ENCODE data around the gene NDUFB10. TPM values are rescaled to one million over a fixed set of nuclear protein-coding genes. Genes with fewer than 3 reads are reported as not detected.
"Not testable (repeated sequence)": the region's sequence is repeated elsewhere in the genome, so short reads cannot be mapped to it uniquely, and the experiment has no call there.

The NDUFB10 gene
- total RNA-seq, 1 donor from 2014 or later: 153 TPM

DNA sequence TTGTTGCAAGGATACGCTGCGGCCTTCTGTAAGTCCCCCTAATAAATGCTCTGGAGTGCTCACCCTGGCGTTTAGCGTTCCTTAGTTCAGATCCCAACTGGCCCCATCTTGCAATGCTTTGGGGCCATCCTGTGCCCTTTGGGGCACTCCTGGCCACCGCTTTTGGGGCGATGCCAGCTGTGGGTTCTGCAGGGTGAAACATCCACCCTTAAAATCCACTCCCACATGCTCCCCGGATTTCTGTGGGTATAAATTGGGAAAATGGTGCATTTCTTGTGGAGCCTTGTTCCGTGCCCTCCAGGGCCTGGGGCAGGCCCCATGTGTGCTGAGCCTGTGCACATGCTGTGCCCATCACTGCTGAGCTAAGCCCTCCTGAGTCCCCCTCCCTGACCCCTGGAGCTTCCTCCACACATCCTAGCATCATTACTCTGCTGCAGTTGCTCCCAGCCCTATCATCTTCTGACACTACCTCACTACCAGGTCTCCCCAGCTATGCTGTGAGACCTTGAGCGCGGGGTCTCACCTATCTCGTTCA, 22.3 kb upstream of the NDUFB10 start:
- no peak for FAIRE-seq
- H3K9me3 Mint-ChIP-seq (ENCODE audit: unreplicated experiment): no peaks in the 10 kb centered on the region

DNA sequence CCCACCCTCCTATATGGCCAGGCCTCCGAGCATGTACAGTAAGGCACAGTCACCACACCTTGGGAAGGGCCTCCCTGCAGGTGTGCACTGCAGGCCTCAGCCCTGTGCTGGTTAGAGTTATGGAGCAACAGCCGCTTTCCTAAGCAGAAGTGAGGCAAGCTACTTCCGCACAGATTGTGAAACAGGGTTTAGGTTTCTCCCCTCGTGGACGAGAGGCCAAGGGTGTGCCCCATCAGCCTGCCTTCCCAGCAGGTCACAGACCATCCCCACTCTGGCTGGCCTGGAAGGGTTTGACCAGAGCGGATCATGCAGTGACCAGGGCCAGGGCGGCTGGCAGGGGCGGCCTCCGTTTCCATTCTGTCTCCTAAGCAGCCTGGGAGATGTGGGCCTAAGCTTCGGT, 21.0 kb upstream of the NDUFB10 start:
- Histone ChIP-seq H3K4me2 (ENCODE audit: low read length) (no peak overlapping the region), H3K9me3 (ENCODE audit: insufficient read depth, low read depth, low read length) (no peaks in the 10 kb centered on the region), H3K27ac (ENCODE audit: low read depth, low read length) (no peak overlapping the region), H3K4me3 (ENCODE audit: insufficient read depth, low read depth, low read length) (no peak overlapping the region), H3K27me3 (ENCODE audit: insufficient read depth, low read length) (no peaks in the 10 kb centered on the region), H3K79me2 (ENCODE audit: insufficient read depth, low read length) (peaks cover 16% of the 10 kb centered on the region), H2AFZ (ENCODE audit: low read depth, low read length) (no peak overlapping the region), H4K20me1 (ENCODE audit: insufficient read depth, low read length) (peaks cover 10% of the 10 kb centered on the region), H3K36me3 (ENCODE audit: insufficient read depth, low read length) (peaks cover 10% of the 10 kb centered on the region), H3K4me1 (ENCODE audit: insufficient read depth, low read length) (peaks cover 21% of the 10 kb centered on the region), H3K9ac (ENCODE audit: low read length) (no peak overlapping the region)
- no peak overlapping the region for H3K27ac Mint-ChIP-seq (ENCODE audit: unreplicated experiment)
- no peaks in the 10 kb centered on the region for H3K9me3 Mint-ChIP-seq (ENCODE audit: unreplicated experiment)
- H3K4me1 Mint-ChIP-seq (ENCODE audit: low read depth, unreplicated experiment): peaks cover 10% of the 10 kb centered on the region
- no peak overlapping the region for H3K4me3 Mint-ChIP-seq (ENCODE audit: unreplicated experiment)
- no peaks in the 10 kb centered on the region for H3K27me3 Mint-ChIP-seq (ENCODE audit: low read depth, unreplicated experiment)
- TF ChIP-seq, protein P1, sequence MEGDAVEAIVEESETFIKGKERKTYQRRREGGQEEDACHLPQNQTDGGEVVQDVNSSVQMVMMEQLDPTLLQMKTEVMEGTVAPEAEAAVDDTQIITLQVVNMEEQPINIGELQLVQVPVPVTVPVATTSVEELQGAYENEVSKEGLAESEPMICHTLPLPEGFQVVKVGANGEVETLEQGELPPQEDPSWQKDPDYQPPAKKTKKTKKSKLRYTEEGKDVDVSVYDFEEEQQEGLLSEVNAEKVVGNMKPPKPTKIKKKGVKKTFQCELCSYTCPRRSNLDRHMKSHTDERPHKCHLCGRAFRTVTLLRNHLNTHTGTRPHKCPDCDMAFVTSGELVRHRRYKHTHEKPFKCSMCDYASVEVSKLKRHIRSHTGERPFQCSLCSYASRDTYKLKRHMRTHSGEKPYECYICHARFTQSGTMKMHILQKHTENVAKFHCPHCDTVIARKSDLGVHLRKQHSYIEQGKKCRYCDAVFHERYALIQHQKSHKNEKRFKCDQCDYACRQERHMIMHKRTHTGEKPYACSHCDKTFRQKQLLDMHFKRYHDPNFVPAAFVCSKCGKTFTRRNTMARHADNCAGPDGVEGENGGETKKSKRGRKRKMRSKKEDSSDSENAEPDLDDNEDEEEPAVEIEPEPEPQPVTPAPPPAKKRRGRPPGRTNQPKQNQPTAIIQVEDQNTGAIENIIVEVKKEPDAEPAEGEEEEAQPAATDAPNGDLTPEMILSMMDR (IDR thresholded peaks at IDR 0.05; ENCODE audit: insufficient read depth, low read depth, low read length): no peak
- no peak for TF ChIP-seq EZH2 (IDR thresholded peaks at IDR 0.05; ENCODE audit: insufficient read depth, low read length)
- peaks cover 5% of the 10 kb centered on the region for H3K36me3 Mint-ChIP-seq (ENCODE audit: low read depth, unreplicated experiment)
- DNase-seq (ENCODE audit: low read depth): no peak
- no peak for FAIRE-seq

More for the DNA sequence above, 22.3 kb upstream of the NDUFB10 start:
- H3K4me3 Mint-ChIP-seq (ENCODE audit: unreplicated experiment): no peak overlapping the region
- peaks cover 9% of the 10 kb centered on the region for H3K4me1 Mint-ChIP-seq (ENCODE audit: low read depth, unreplicated experiment)
- Histone ChIP-seq H3K9me3 (ENCODE audit: insufficient read depth, low read depth, low read length) (no peaks in the 10 kb centered on the region), H3K9ac (ENCODE audit: low read length) (no peak overlapping the region), H3K4me1 (ENCODE audit: insufficient read depth, low read length) (peaks cover 15% of the 10 kb centered on the region), H3K27ac (ENCODE audit: low read depth, low read length) (no peak overlapping the region), H3K4me2 (ENCODE audit: low read length) (no peak overlapping the region), H3K36me3 (ENCODE audit: insufficient read depth, low read length) (peaks cover 10% of the 10 kb centered on the region), H3K79me2 (ENCODE audit: insufficient read depth, low read length) (peaks cover 9% of the 10 kb centered on the region), H3K27me3 (ENCODE audit: insufficient read depth, low read length) (no peaks in the 10 kb centered on the region), H4K20me1 (ENCODE audit: insufficient read depth, low read length) (peaks cover 6% of the 10 kb centered on the region), H3K4me3 (ENCODE audit: insufficient read depth, low read depth, low read length) (no peak overlapping the region), H2AFZ (ENCODE audit: low read depth, low read length) (no peak overlapping the region)
- peaks cover 5% of the 10 kb centered on the region for H3K36me3 Mint-ChIP-seq (ENCODE audit: low read depth, unreplicated experiment)
- DNase-seq (ENCODE audit: low read depth): no peak
- no peaks in the 10 kb centered on the region for H3K27me3 Mint-ChIP-seq (ENCODE audit: low read depth, unreplicated experiment)
- no peak overlapping the region for H3K27ac Mint-ChIP-seq (ENCODE audit: unreplicated experiment)
- no peak for TF ChIP-seq EZH2 (IDR thresholded peaks at IDR 0.05; ENCODE audit: insufficient read depth, low read length)
- TF ChIP-seq, protein P1 (IDR thresholded peaks at IDR 0.05; ENCODE audit: insufficient read depth, low read depth, low read length): no peak

DNA sequence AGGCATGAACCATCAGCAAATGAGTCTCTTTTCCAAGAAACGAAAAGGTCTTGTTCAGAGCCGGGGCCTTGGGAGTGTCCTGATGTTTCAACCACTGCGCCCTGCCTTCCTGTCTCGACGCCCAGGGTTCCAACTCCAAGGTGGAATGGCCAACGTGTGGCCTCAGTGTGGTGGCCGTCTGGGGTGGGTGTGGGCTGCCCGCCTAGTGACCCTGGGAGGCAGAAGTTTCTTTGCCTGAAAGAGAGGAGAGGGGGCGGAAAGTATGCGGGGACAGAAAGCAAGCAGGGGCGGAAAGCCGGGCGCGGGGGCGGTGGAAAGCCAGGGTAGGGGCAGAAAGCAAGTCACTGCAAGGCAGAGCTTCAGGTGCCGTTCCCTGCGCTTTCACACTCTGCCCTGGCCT, 20.4 kb upstream of the NDUFB10 start:
- Mint-ChIP-seq H3K27me3 (ENCODE audit: low read depth, unreplicated experiment) (no peaks in the 10 kb centered on the region), H3K27ac (ENCODE audit: unreplicated experiment) (no peak overlapping the region), H3K36me3 (ENCODE audit: low read depth, unreplicated experiment) (peaks cover 5% of the 10 kb centered on the region), H3K4me1 (ENCODE audit: low read depth, unreplicated experiment) (peaks cover 10% of the 10 kb centered on the region), H3K4me3 (ENCODE audit: unreplicated experiment) (no peak overlapping the region), H3K9me3 (ENCODE audit: unreplicated experiment) (no peaks in the 10 kb centered on the region)
- Histone ChIP-seq H4K20me1 (ENCODE audit: insufficient read depth, low read length) (peaks cover 10% of the 10 kb centered on the region), H3K4me1 (ENCODE audit: insufficient read depth, low read length) (peaks cover 21% of the 10 kb centered on the region), H3K79me2 (ENCODE audit: insufficient read depth, low read length) (peaks cover 16% of the 10 kb centered on the region), H3K9me3 (ENCODE audit: insufficient read depth, low read depth, low read length) (no peaks in the 10 kb centered on the region), H3K27me3 (ENCODE audit: insufficient read depth, low read length) (no peaks in the 10 kb centered on the region), H3K4me2 (ENCODE audit: low read length) (no peak overlapping the region), H3K27ac (ENCODE audit: low read depth, low read length) (no peak overlapping the region), H3K9ac (ENCODE audit: low read length) (no peak overlapping the region), H3K4me3 (ENCODE audit: insufficient read depth, low read depth, low read length) (no peak overlapping the region), H2AFZ (ENCODE audit: low read depth, low read length) (no peak overlapping the region), H3K36me3 (ENCODE audit: insufficient read depth, low read length) (peaks cover 10% of the 10 kb centered on the region)
- TF ChIP-seq, protein P1 (IDR thresholded peaks at IDR 0.05; ENCODE audit: insufficient read depth, low read depth, low read length): no peak
- TF ChIP-seq EZH2 (IDR thresholded peaks at IDR 0.05; ENCODE audit: insufficient read depth, low read length): no peak
- FAIRE-seq (no peak), DNase-seq (ENCODE audit: low read depth) (no peak)

DNA sequence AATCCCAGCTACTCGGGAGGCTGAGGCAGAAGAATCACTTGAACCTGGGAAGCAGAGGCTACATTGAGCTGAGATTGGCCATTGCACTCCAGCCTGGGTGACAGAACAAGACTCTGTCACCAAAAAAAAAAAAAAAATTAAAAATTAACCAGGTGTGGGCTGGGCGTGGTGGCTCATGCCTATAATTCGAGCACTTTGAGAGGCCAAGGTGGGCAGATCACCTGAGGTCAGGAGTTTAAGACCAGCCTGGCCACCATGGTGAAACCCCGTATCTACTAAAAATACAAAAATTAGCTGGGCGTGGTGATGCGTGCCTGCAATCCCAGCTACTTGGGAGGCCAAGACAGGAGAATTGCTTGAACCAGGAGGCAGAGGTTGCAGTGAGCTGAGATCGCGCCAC, 19.5 kb upstream of the NDUFB10 start:
- H3K4me1 ChIP-seq (ENCODE audit: insufficient read depth, low read length): peaks cover 21% of the 10 kb centered on the region
- not testable (repeated sequence) for H3K4me3 ChIP-seq (ENCODE audit: insufficient read depth, low read depth, low read length); FAIRE-seq; H3K9me3 ChIP-seq (ENCODE audit: insufficient read depth, low read depth, low read length); H3K9me3 Mint-ChIP-seq (ENCODE audit: unreplicated experiment); H3K36me3 Mint-ChIP-seq (ENCODE audit: low read depth, unreplicated experiment); H4K20me1 ChIP-seq (ENCODE audit: insufficient read depth, low read length); H3K27me3 Mint-ChIP-seq (ENCODE audit: low read depth, unreplicated experiment); H3K27me3 ChIP-seq (ENCODE audit: insufficient read depth, low read length); H3K4me2 ChIP-seq (ENCODE audit: low read length); H2AFZ ChIP-seq (ENCODE audit: low read depth, low read length); H3K9ac ChIP-seq (ENCODE audit: low read length); DNase-seq (ENCODE audit: low read depth); H3K27ac ChIP-seq (ENCODE audit: low read depth, low read length); H3K27ac Mint-ChIP-seq (ENCODE audit: unreplicated experiment); H3K4me3 Mint-ChIP-seq (ENCODE audit: unreplicated experiment)
- peaks cover 16% of the 10 kb centered on the region for H3K79me2 ChIP-seq (ENCODE audit: insufficient read depth, low read length)
- peaks cover 10% of the 10 kb centered on the region for H3K4me1 Mint-ChIP-seq (ENCODE audit: low read depth, unreplicated experiment)
- H3K36me3 ChIP-seq (ENCODE audit: insufficient read depth, low read length): peaks cover 10% of the 10 kb centered on the region
